ENCODE data around the gene F11R. TPM values are rescaled to one million over a fixed set of nuclear protein-coding genes. Genes with fewer than 3 reads are reported as not detected.
A peak's percentile ranks its signal among the peaks of the same experiment; 100 is the strongest.
"Not testable (repeated sequence)": the region's sequence is repeated elsewhere in the genome, so short reads cannot be mapped to it uniquely, and the experiment has no call there.

The F11R gene
- 100 to 1,000 TPM in 1 of 4 donors, 10 to 100 TPM in 3; 81.3 to 103 (median 95.5) TPM for polyA plus RNA-seq (ENCODE audit: insufficient read length in 4 of 4)

- DNase-seq (ENCODE audit: low read depth in 4 of 4, low spot score in 3 of 4), result no peak
Measured at GRCh38 chr1:161020509-161021164, at the start of gene F11R. Gene F11R (minus strand): TSS chr1:161021152. CDS start chr1:161021073, 79 bp downstream.

DNA sequence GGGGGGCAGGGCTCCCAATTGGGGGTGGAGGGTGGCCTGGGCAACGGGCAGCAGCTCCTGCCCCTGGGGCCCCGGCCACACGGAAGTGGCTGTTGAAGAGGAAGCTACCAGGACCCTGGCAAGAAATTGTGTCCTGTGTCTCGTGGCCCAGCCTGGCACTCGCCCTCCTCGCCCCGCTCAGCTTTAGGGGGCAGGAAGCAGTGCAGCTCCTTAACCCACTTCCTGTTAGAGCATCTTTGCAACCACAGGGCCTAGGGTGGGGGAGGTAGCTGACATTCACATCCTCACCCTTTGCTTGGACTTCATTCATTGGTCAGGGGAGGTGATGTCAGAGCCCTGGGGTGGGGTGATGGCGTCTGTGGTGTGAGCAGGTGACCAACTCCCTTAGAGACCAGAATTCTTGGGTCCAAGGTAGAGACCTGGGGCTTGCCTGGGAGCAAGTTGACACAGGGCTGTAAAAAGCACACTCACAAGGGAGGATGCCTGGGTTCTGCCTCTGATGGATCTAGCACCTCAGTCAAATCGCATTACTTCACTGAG is 48.8 kb upstream of the F11R start, which contains the start of gene ARHGAP30:
TSS of gene ARHGAP30 (minus strand) at position 161 of the 540 bp plus-strand sequence. CDS start 267 bp downstream, outside the sequence.
- no peak for DNase-seq (ENCODE audit: low read depth in 4 of 4, low spot score in 3 of 4)

GRCh38 chr1:161069241-161069640 is 48.3 kb upstream of the F11R start:
- no peak for DNase-seq (ENCODE audit: low read depth in 4 of 4, low spot score in 3 of 4)

- no peak for DNase-seq (ENCODE audit: low read depth in 4 of 4, low spot score in 3 of 4)
Measured at GRCh38 chr1:161068306-161069234, 47.6 kb upstream of the F11R start.

GRCh38 chr1:161066694-161067093 is 45.7 kb upstream of the F11R start:
- DNase-seq (ENCODE audit: low read depth in 4 of 4, low spot score in 3 of 4), result no peak

DNA sequence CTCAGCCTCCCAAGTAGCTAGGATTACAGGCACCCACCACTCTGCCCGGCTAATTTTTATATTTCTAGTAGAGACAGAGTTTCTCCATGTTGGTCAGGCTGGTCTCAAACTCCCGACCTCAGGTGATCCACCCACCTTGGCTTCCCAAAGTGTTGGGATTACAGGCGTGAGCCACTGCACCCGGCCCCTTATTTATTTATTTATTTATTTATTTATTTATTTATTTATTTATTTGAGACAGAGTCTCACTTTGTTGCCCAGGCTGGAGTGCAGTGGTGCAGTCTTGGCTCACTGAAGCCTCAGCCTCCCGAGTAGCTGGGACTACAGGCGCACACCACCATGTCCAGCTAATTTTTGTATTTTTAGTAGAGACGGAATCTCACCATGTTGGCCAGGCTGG is 44.7 kb upstream of the F11R start:
- not testable (repeated sequence) for DNase-seq (ENCODE audit: low read depth in 4 of 4, low spot score in 3 of 4)

DNA sequence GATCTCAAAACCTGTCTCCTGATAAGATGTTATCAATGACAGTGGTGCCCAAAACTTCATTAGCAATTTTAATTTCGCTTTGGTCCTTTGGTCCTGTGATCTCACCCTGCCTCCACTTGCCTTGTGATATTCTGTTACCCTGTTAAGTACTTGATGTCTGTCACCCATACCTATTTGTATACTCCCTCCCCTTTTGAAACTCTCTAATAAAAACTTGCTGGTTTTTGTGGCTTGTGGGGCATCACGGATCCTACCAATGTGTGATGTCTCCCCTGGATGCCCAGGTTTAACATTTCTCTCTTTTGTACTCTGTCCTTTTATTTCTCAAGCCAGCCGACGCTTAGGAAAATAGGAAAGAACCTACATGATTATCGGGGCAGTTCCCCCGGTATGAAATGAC is 43.0 kb upstream of the F11R start:
- not testable (repeated sequence) for DNase-seq (ENCODE audit: low read depth in 4 of 4, low spot score in 3 of 4)

DNA sequence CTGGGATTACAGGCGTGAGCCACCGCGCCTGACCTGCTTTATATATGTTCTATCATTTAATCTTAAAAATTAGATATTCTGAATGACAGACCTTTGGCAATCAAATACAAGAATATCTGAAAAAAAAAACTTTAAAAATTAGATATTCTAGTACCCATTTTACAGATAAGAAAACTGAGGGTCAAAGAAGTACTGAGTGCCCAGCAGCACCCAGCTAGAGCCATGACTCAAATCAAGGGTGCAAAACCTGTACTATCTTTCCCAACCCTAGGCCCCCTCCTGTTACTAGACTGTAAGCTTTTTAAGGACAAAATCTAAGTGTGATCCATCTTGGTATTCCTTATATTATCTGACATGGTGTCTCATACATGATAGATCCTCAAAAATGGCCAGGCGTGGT is 40.5 kb upstream of the F11R start:
- DNase-seq (ENCODE audit: low read depth in 4 of 4, low spot score in 3 of 4), result no peak

DNA sequence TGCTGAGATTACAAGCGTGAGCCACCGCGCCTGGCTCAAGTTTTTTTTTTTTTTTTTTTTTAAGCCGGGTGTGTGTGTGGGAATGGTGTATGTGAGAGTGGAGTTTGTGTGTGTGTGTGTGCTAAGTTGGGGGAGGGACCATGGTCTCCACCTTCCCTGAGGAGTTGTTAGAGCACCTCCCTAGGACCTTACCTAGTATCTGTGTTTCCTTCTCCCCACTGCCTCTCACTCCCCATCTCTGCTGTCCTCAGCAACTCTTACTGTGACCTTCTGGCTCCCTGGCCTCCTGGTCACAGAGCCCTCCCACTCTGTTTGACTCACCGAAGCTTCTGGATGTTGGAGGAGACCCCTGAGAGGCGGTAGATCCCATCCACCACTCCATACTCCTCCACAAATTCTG is 38.3 kb upstream of the F11R start:
- DNase-seq (ENCODE audit: low read depth in 4 of 4, low spot score in 3 of 4), result no peak

DNA sequence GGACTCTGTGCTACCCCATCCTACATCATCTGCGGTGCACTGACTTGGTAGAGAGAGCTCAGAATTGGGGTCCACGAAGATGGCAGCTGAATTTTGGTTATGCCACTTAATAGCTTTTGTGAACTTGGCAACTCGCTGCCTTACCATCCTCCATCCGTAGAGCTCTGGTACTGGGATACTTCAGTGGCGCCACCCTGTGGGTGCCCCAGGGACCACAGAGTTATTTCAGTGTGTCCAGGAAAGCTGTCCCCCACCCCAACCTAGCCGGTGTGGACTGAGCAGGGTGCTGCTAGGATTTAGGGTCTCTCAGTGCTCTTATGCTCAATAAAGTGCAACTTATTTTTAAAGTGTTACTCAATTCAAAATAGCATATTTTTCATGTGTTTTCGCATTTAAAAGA is 33.9 kb upstream of the F11R start:
- no peak for DNase-seq (ENCODE audit: low read depth in 4 of 4, low spot score in 3 of 4)

DNA sequence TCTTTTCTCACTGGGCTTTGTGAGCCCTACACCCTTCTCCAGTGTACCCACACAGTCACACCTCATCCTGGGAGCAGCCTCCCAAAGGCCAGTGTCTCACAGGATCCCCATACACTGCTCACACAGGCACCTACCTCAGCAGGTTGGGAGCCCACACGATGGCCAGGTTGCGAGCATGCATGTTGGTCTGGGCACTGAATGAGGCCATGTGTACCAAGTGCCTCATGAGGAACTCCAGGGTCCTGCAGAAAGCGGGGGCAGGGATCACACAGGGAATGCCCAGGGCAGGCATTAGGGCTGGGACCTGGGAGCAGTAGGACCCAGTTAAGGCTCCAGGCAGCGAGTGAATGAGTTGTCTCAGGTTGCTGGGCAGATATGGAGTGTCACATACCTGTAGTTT is 33.3 kb upstream of the F11R start:
- DNase-seq (ENCODE audit: low read depth in 4 of 4, low spot score in 3 of 4), result no peak

- no peak for DNase-seq (ENCODE audit: low read depth in 4 of 4, low spot score in 3 of 4)
Measured at GRCh38 chr1:161052899-161053298, 31.9 kb upstream of the F11R start.

DNA sequence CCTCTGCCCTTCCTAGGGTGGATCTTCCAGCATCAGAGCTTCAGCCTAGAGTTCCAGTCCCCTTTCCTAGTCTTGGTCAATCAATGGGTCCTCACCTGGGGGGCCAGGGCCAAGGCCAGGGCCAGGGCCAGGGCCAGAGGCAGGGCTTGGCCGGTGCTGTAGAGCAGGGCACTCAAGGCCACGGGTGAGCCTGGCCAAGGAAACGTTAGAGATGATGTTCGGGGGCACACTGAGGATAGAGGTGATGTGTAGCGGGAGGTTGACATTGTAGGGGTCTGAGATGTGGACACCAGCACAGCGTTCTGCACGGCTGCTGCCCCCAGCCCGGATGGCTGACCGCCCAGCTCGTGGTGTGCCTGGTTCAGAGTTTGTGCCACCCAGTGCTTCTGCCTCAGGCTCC is 30.3 kb upstream of the F11R start:
- DNase-seq (ENCODE audit: low read depth in 4 of 4, low spot score in 3 of 4), result no peak

- DNase-seq (ENCODE audit: low read depth in 4 of 4, low spot score in 3 of 4), result no peak
Measured at GRCh38 chr1:161048949-161049722, 28.2 kb upstream of the F11R start.

DNA sequence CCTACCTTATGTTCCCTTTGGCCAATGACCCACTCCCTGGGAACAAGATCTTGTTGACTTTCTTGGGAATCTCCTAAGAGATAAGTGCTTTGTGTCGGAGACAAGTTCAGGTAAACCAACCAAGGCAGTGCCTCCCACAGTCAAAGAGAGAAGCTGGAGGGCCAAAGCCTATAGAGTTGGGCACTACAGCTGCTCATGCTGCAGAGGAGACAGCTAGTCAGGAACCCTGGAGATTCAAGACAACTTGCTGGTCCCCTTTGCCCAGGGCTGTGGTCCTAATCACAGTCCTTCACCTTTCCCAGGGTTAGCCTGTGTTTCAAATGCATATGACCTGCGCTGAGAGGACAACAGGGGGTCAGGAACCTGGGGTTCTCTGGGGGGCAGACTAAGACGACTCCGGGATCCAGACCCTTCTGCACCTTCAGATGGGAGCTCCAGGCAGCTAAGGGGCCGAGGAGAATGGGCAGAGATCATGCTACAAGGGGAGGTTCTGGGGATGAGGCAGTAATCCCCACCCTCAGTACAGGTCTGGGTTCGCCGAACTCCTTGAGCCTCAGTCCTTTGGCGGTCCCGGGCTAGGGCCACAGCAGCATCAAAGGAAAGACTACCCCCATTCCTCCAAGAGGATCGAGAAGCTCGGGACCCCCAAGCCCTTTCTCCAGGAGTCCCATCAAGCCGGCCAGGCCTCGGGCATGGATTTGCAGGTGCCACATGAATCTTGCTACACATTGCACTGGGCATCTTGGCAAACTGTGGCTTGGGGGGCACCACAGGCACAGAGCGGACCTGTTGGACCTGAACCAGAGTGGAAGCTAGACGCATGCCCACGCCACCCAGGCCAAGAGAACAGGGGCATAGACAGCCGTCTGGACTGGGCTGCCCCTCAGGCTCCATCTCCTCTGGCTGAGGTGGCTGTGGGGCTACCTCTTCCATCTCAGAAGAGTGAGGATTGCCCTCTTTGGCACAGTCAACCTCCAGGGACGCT is 26.8 kb upstream of the F11R start:
- DNase-seq (ENCODE audit: low read depth in 4 of 4, low spot score in 3 of 4), result no peak

GRCh38 chr1:161046605-161047228 is 25.8 kb upstream of the F11R start:
- no peak for DNase-seq (ENCODE audit: low read depth in 4 of 4, low spot score in 3 of 4)

- peak; percentile 96 to 99 (median 96) for DNase-seq (ENCODE audit: low read depth in 4 of 4, low spot score in 3 of 4)
Measured at GRCh38 chr1:161045736-161046604, 25.0 kb upstream of the F11R start, which contains the start of gene USF1. Gene USF1 (minus strand): TSS chr1:161045977. CDS start chr1:161043275, 2,702 bp downstream.
